T-helper 2 cell treated with Interferon-gamma antibody and Interleukin-4, amounts not matched to agents 100 ng/mL and 5 ng/mL, for 36 hours (primary cell): ENCODE results near the gene CCDC188. TPM values are rescaled to one million over a fixed set of nuclear protein-coding genes. Genes with fewer than 3 reads are reported as not detected.

ENCODE experiments used
- intact Hi-C: fragments of 100-400 bp; cut with micrococcal nuclease; formaldehyde crosslinking; loops from one replicate; pipeline ENCODE4 v1.15.1; 2023
- total RNA-seq: library from RNA; stranded (reverse); gene quantifications from 2 replicates; pipeline ENCODE4 v1.2.3, GENCODE V29; 2022

Gene CCDC188
- total RNA-seq, 1 donor from 2014 or later = 0.59 TPM

DNA sequence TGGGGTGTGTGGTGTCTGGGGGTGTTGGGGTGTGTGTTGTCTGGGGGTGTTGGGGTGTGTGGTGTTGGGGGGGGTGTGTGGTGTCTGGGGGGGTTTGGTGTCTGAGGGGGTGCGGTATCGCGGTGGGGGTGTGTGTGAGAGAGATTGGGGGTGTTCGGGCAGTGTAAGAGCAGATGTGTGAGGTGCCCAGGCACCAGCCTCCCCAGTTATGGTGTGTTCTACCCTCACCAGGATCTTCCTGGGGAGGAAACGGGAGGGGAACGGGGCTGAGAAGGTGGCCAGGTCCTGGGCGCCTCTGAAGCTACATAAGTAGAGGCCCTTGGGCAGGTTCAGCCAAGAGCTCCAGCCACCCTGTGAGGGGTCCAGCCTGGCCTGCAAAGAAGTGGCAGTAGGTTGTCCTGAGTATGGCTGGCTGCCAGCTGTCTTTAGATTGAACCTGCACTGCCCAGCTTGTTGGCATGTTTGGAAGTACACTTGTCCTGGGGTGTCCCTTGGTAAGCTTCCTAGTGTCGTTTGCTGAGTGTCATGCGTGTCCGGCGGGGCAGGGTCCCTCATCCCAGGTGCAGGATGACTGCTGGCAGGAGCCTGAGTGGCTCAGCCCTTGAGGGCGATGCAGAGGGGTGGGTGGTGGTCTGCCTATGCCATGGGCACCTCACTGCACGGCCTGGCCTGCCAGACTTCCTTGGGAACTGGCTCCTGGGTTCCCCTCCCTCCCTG, 27.3 kb downstream of the CCDC188 start:
- intact Hi-C loops = no loop called here

GRCh38 chr22:20121856-20122415, 28.9 kb downstream of the CCDC188 start:
- intact Hi-C loops = no loop called here

GRCh38 chr22:20118300-20119020, 32.4 kb downstream of the CCDC188 start:
- intact Hi-C loops = loop anchor here (5.0 to 10.0 kb wide), 2 partner anchors 146 to 264 kb away; partner anchors contain the start of genes GNB1L and RTL10

GRCh38 chr22:20117633-20118299, 33.1 kb downstream of the CCDC188 start:
- intact Hi-C loops = loop anchor here (1.0 to 10.0 kb wide), 6 partner anchors 37 to 741 kb away; partner anchors contain the start of genes DGCR8, GNB1L, PI4KA and RTL10

GRCh38 chr22:20116951-20117632, 33.8 kb downstream of the CCDC188 start, which contains the start of gene TRMT2A:
TRMT2A (minus strand) TSS chr22:20117226; CDS start chr22:20116906, 320 bp downstream.
- intact Hi-C loops = loop anchor here (1.0 to 10.0 kb wide), 6 partner anchors 37 to 742 kb away; partner anchors contain the start of genes DGCR8, GNB1L, PI4KA and RTL10

DNA sequence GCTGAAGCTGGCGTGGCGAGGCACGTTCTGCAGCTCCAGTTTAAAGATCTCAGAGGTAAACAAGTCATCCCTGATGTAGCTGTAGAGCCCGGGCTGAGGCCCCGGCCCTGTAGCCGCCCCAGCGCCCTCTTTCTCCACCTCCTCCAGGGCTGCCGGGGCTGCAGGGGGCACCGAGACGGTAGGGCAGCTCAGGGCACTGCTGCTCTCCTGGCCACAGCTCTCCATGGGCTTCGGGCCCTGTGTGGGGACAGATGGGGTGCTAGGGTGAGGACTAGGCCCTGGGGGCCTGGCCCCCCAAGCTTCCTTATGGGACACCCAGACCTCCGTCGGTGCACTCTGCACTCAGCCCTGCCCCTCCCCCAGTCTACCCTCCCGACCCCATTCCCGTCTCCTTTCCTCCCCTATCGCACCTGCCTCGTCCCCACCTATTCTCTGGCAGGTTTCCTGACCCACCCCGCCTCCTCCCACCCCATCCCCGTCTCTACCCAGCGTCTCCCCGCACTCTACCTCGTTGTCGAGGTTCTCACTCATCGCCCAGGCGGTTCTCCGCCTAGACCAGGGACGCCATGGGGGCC, 34.4 kb downstream of the CCDC188 start:
- intact Hi-C loops = loop anchor here (2.0 to 10.0 kb wide), 4 partner anchors 96 to 742 kb away; partner anchors contain the start of genes GNB1L, PI4KA, RTL10 and SNAP29

- intact Hi-C loops = loop anchor here (2.0 to 10.0 kb wide), 4 partner anchors 95 to 743 kb away; partner anchors contain the start of genes GNB1L, PI4KA, RTL10 and SNAP29
These were observed 35.0 kb downstream of the CCDC188 start, which contains the start of gene RANBP1 for GRCh38 chr22:20115691-20116375. RANBP1 (plus strand) TSS chr22:20116104; CDS start chr22:20116185, 81 bp downstream.

GRCh38 chr22:20114506-20115475, 36.1 kb downstream of the CCDC188 start:
- intact Hi-C loops = loop anchor here (5.0 to 10.0 kb wide), 2 partner anchors 142 to 260 kb away; partner anchors contain the start of genes GNB1L and RTL10

- intact Hi-C loops = loop anchor here (10.0 kb wide), 1 partner anchor 259 kb away; the partner anchor contains the start of genes GNB1L and RTL10
These were observed 37.1 kb downstream of the CCDC188 start for GRCh38 chr22:20113551-20114310.

DNA sequence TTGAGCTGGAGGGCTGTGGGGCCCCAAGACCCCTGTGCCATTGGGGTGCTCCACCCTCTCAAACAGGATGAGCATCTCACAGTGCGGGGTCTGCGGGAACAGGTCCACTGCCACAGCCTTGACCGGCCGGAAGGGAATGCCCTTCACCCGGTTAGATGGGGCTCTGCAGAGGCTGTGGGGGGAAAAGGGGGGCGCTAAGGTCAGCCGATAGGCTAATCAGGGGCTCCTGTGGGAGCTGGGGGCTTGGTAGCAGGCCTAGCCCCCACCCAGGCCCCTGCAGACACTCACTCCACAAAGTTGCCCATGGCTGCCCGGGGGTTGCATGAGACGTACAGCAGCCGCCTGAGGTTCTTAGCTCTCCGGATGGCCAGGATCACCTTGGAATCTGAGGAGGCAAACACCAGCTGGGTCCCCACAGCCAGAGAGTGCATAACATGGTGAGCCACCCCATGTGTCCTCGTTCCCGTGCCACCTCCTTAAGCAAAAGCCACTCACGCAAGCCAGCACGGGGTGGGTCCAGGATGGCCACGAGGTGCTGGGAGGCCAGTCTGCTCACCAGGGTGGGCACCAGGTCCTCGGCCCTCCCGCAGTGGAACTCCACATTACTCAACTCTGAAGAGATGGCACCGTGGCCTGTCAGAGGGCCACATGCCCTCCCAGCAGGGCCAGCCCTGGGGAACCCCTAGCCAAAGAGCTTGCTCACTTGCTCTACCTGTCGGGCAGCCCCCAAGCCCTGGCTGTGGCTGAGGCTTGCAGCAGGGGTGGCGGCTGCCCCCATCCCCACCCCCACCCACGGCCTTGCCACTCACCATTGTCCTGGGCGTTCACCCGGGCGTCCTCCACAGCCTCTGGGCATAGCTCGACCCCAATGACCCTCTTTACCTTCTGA, 38.0 kb downstream of the CCDC188 start:
- intact Hi-C loops = loop anchor here (10.0 kb wide), 1 partner anchor 258 kb away; the partner anchor contains the start of genes GNB1L and RTL10

DNA sequence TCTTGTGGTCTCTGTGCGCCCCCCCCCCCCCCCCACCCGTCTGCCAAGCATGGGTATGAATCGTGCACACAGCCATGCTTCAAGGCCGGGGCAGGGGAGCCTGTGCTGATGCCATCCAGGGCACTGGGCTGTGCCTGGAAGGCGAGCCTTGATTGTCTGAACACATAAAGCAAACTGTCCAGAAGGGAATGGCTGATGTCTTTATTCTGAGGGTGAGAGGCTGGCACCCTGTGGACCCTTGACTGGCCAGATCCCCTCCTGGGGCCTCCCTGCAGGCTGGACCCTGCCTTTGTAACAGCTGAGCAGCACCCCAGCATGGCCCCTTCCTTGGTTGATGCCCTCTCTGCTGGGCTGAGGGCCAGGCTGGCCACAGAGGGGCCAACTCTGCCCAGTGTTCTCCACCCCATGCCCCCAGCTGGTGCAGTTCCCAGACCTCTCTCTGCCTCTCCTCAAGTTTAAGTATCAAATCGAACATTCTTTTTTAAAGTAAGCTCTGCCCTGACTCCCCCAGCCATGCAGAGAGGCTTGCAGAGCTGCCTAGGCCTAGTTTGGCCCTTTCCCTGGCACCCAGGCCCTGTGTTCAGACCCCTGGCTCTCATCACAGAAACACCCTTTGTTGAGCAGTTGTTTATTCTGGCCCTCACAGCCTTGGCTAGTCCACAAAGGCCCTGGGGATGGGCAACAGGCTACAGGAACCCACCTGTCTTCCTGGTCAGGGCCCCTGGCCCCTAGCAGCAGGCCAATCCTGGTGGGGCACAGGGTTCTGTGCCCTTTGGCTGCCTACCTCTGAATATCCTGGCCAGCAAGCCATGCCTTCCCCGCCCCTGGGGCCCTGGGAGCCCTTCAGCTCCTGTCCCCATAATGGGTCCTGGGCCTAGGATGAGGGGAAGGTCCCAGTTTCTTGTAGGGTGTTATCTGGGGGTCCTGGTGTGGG, 38.9 kb downstream of the CCDC188 start:
- intact Hi-C loops = loop anchor here (10.0 kb wide), 1 partner anchor 257 kb away; the partner anchor contains the start of genes GNB1L and RTL10

DNA sequence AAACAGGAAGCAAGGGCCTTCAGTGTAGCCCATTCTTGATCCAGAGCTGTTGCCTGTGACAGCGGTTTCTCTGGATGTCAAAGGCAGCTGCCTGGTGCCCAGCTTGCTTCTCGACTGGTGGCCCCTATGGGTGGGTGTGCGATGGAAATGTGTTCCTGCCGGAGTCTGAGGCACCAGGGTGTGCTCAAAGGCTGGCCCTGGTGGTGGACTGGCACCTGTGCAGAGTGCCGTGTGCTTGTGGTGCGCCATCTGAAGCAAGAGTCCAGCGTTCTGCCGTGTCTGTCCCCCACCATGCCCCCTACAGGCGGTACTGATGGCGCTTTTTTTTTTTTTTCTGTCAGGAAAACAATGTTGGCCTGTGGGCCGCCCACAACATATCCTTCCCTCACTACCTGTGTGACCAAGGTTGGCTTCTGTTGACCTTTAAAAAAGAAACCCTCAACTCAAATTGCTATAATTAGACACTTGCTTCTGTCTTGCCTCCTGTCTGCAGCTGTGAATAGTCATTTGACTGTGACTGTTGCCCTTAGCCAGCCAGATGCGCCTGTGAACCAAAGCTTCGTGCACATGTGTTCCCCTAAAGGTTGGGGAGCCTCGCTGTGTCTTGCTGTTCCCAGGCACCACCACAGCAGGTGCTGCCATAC, 39.7 kb downstream of the CCDC188 start:
- intact Hi-C loops = loop anchor here (10.0 kb wide), 1 partner anchor 256 kb away; the partner anchor contains the start of genes GNB1L and RTL10

DNA sequence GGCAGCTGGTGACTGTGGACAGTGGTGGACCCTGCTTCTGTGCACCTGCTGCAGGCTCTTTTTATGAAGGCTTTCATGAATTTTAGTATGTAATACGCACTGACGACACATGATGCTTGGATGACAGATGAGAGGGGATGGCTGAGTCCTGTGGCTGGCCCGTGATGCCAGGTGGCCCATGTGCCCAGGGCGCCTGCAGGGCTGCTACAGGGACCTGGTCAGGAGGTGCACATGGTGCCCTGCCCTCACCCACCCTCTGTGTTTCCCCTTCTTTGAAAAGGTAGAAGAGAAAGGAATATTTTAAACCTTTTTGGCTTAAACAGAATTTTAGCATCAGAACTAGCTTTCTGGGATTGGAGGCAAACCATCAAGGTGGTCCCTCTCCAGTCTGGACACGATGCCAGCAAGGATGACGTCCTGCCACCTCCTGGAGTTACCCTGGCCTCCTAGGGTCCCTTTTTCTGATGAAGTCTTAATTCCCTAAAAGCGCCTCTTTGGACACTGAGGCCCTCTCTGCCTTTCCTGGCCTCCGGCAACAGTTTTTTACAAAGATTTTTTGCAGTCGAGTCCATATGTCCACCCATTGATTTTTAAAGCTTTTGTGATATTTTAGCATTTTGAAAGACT, 40.4 kb downstream of the CCDC188 start:
- intact Hi-C loops = loop anchor here (10.0 kb wide), 1 partner anchor 256 kb away; the partner anchor contains the start of genes GNB1L and RTL10
